GM23338 (cell line): Measurements from ENCODE around the gene CTU2. TPM values are rescaled to one million over a fixed set of nuclear protein-coding genes. Genes with fewer than 3 reads are reported as not detected.

ENCODE experiments used
- CREB1 ChIP-seq: fragments of 250-450 bp; sonication (Bioruptor Pico); IDR thresholded peaks from 2 replicates; pipeline ENCODE4 v1.5.0; 2020; ENCODE audit warnings: low read depth, mild to moderate bottlenecking, moderate library complexity
- ETS1 ChIP-seq: IDR thresholded peaks from 2 replicates; pipeline ENCODE4 v1.6.1; 2016; ENCODE audit warnings: antibody characterized with exemption
- EZH2phosphoT487 ChIP-seq: fragments of 200-600 bp; sonication (generic); IDR thresholded peaks from one replicate; pipeline ENCODE4 v1.8.1; 2018; ENCODE audit warnings: antibody characterized with exemption; ENCODE audit not compliant: unreplicated experiment
- JUNB ChIP-seq: IDR thresholded peaks from one replicate; pipeline ENCODE4 v1.6.1; 2016; ENCODE audit warnings: antibody characterized with exemption; ENCODE audit not compliant: unreplicated experiment
- POLR2AphosphoS5 ChIP-seq: IDR thresholded peaks from 2 replicates; pipeline ENCODE4 v1.6.1; 2016; ENCODE audit warnings: antibody characterized with exemption, low read depth
- REST ChIP-seq: IDR thresholded peaks from one replicate; pipeline ENCODE4 v1.6.1; 2018; ENCODE audit warnings: antibody characterized with exemption; ENCODE audit not compliant: unreplicated experiment
- STAT1 ChIP-seq: IDR thresholded peaks from one replicate; pipeline ENCODE4 v1.6.1; 2016; ENCODE audit warnings: antibody characterized with exemption; ENCODE audit not compliant: unreplicated experiment
- ZNF114 ChIP-seq: fragments of 250-450 bp; sonication (Bioruptor Pico); IDR thresholded peaks from 2 replicates; pipeline ENCODE4 v1.5.0; 2020; ENCODE audit warnings: mild to moderate bottlenecking, moderate library complexity
- ZNF331 ChIP-seq: fragments of 250-450 bp; sonication (Bioruptor Pico); IDR thresholded peaks from 2 replicates; pipeline ENCODE4 v1.5.0; 2020; ENCODE audit warnings: low read depth, mild to moderate bottlenecking, moderate library complexity
- ZNF462 ChIP-seq: fragments of 250-450 bp; sonication (Bioruptor Pico); IDR thresholded peaks from 2 replicates; pipeline ENCODE4 v1.5.0; 2020; ENCODE audit warnings: mild to moderate bottlenecking, moderate library complexity
- polyA plus RNA-seq: library from polyadenylated mRNA; unstranded; fragments of >200 nt; fragmentation: Nextera tagmentation; extraction: Ambion mirVana; gene quantifications from 2 replicates; pipeline ENCODE4 v1.2.1, GENCODE V29; 2016
- total RNA-seq: library from RNA; depleted of rRNA; stranded (reverse); fragments of >200 nt; shearing (Covaris generic); gene quantifications from 2 replicates; pipeline ENCODE4 v1.2.3, GENCODE V29; 2014

Gene CTU2
- total and polyA plus RNA-seq, 2 experiments from 2014 or later, result 22.3 to 25.7 TPM

GRCh38 chr16:88665570-88665969 is 40.7 kb upstream of the CTU2 start (continued):
- TF ChIP-seq ZNF462 (CRISPR knock-in tag), result no peak
- TF ChIP-seq JUNB, result no peak
- no peak for TF ChIP-seq STAT1
- TF ChIP-seq EZH2phosphoT487, result no peak
- no peak for TF ChIP-seq ZNF114
- no peak for TF ChIP-seq POLR2AphosphoS5
- no peak for TF ChIP-seq ZNF331 (CRISPR knock-in tag)
- no peak for TF ChIP-seq REST
- TF ChIP-seq ETS1, result no peak
- TF ChIP-seq CREB1 (CRISPR knock-in tag), result no peak
